Osteocyte (in vitro differentiated cells): ENCODE measurements around the gene C18orf32. TPM values are rescaled to one million over a fixed set of nuclear protein-coding genes. Genes with fewer than 3 reads are reported as not detected.
"Not testable (repeated sequence)": the region's sequence is repeated elsewhere in the genome, so short reads cannot be mapped to it uniquely, and the experiment has no call there.

Source experiments
- DNase-seq: peaks from one replicate; pipeline ENCODE4 v3.0.0; 2021; ENCODE audit warnings: mixed read lengths; ENCODE audit not compliant: unreplicated experiment; ENCODE audit errors: extremely low spot score
- H3K27ac Mint-ChIP-seq: one replicate; pipeline ENCODE4 v1.8.0; 2021; ENCODE audit warnings: mild to moderate bottlenecking, mixed read lengths; ENCODE audit not compliant: unreplicated experiment
- H3K27me3 Mint-ChIP-seq: one replicate; pipeline ENCODE4 v1.8.0; 2021; ENCODE audit warnings: mixed read lengths; ENCODE audit not compliant: unreplicated experiment
- H3K36me3 Mint-ChIP-seq: one replicate; pipeline ENCODE4 v1.8.0; 2021; ENCODE audit warnings: mixed read lengths; ENCODE audit not compliant: unreplicated experiment
- H3K4me1 Mint-ChIP-seq: one replicate; pipeline ENCODE4 v1.8.0; 2021; ENCODE audit warnings: mixed read lengths; ENCODE audit not compliant: unreplicated experiment
- H3K4me3 Mint-ChIP-seq: one replicate; pipeline ENCODE4 v1.8.0; 2021; ENCODE audit warnings: mild to moderate bottlenecking, moderate library complexity, mixed read lengths; ENCODE audit not compliant: unreplicated experiment
- H3K9me3 Mint-ChIP-seq: one replicate; pipeline ENCODE4 v1.8.0; 2021; ENCODE audit warnings: mixed read lengths; ENCODE audit not compliant: unreplicated experiment
- CTCF ChIP-seq: fragments of 200-600 bp; sonication (generic); IDR thresholded peaks from 2 replicates; pipeline ENCODE4 v1.5.0; 2021; ENCODE audit warnings: antibody characterized with exemption, mild to moderate bottlenecking, moderate library complexity
- total RNA-seq: library from RNA; stranded (reverse); gene quantifications from 2 replicates; pipeline ENCODE4 v1.2.1, GENCODE V29; 2021

The C18orf32 gene
- total RNA-seq, 1 donor from 2014 or later: 47.8 TPM

- H3K27me3 Mint-ChIP-seq: no peaks in the 10 kb centered on the region
- peaks cover 26% of the 10 kb centered on the region for H3K4me1 Mint-ChIP-seq
- peak overlapping the region; percentile 85 for H3K4me3 Mint-ChIP-seq
- DNase-seq: no peak
- peaks cover 2% of the 10 kb centered on the region for H3K36me3 Mint-ChIP-seq
- H3K27ac Mint-ChIP-seq: peak overlapping the region; percentile 17
- no peak for TF ChIP-seq CTCF
- H3K9me3 Mint-ChIP-seq: no peaks in the 10 kb centered on the region
Observed at GRCh38 chr18:49459404-49460171, 27.4 kb downstream of the C18orf32 start.

GRCh38 chr18:49457616-49458015 lies 29.4 kb downstream of the C18orf32 start:
- H3K36me3 Mint-ChIP-seq: peaks cover 4% of the 10 kb centered on the region
- H3K4me3 Mint-ChIP-seq: no peak overlapping the region
- peaks cover 26% of the 10 kb centered on the region for H3K4me1 Mint-ChIP-seq
- H3K9me3 Mint-ChIP-seq: no peaks in the 10 kb centered on the region
- H3K27ac Mint-ChIP-seq: no peak overlapping the region
- DNase-seq: no peak
- no peaks in the 10 kb centered on the region for H3K27me3 Mint-ChIP-seq
- no peak for TF ChIP-seq CTCF

- TF ChIP-seq CTCF: no peak
- no peak for DNase-seq
- Mint-ChIP-seq H3K36me3 (peaks cover 7% of the 10 kb centered on the region), H3K4me1 (peaks cover 26% of the 10 kb centered on the region), H3K4me3 (no peak overlapping the region), H3K27me3 (no peaks in the 10 kb centered on the region), H3K27ac (no peak overlapping the region), H3K9me3 (no peaks in the 10 kb centered on the region)
Observed at GRCh38 chr18:49456794-49457193, 30.2 kb downstream of the C18orf32 start.

GRCh38 chr18:49452534-49452933 lies 34.5 kb downstream of the C18orf32 start:
- H3K9me3 Mint-ChIP-seq: peaks cover 13% of the 10 kb centered on the region
- not testable (repeated sequence) for H3K4me1 Mint-ChIP-seq, H3K4me3 Mint-ChIP-seq, H3K27me3 Mint-ChIP-seq, H3K27ac Mint-ChIP-seq, DNase-seq
- peaks cover 27% of the 10 kb centered on the region for H3K36me3 Mint-ChIP-seq

GRCh38 chr18:49447810-49448745 lies 39.0 kb downstream of the C18orf32 start:
- Mint-ChIP-seq H3K4me1 (peaks cover 5% of the 10 kb centered on the region), H3K27me3 (no peaks in the 10 kb centered on the region), H3K36me3 (peaks cover 25% of the 10 kb centered on the region), H3K27ac (no peak overlapping the region), H3K9me3 (peaks cover 13% of the 10 kb centered on the region), H3K4me3 (no peak overlapping the region)
- TF ChIP-seq CTCF: peak; percentile 55
- no peak for DNase-seq
